HG03103 (cell line): ENCODE data around the gene APOM.

Experiments
- ATAC-seq: cut with Tn5 transposase; IDR thresholded peaks from one replicate; pipeline ENCODE4 v1.9.1; 2021; ENCODE audit warnings: low read depth; ENCODE audit not compliant: unreplicated experiment

The APOM gene

GRCh38 chr6:31655349-31656237, at the start of gene APOM:
Gene APOM, plus strand, starts transcription at chr6:31655894. Its CDS starts 73 bp downstream, at chr6:31655967.
- no peak for ATAC-seq

- no peak for ATAC-seq
Measured at GRCh38 chr6:31607317-31607716, 48.4 kb upstream of the APOM start.

- no peak for ATAC-seq
Measured at GRCh38 chr6:31609519-31610406, 45.9 kb upstream of the APOM start.

GRCh38 chr6:31610968-31611367, 44.7 kb upstream of the APOM start:
- no peak for ATAC-seq

- no peak for ATAC-seq
Measured at GRCh38 chr6:31614075-31614619, 41.5 kb upstream of the APOM start.

GRCh38 chr6:31614684-31615578, 40.8 kb upstream of the APOM start, which contains the start of gene AIF1:
Gene AIF1, plus strand, starts transcription at chr6:31615234. Its CDS starts 96 bp downstream, at chr6:31615330.
- no peak for ATAC-seq

DNA sequence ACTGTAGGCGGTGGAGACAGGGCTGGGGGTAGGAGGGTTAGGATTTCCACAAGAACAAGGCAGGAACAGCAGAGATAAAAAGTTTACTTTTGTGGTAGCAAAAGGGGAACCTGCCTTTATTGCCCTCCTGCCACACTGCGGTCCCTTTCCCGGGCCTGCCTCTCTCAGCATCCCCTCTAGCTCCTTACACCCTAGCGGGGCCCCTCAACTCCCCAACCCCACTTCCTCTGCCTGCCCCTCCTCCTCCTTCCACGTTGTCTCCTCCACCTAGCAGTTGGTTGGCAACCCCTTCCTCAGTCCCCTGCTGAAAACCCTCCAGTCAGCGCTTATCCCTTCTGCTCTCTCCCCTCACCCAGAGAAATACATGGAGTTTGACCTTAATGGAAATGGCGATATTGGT, 39.9 kb upstream of the APOM start:
- ATAC-seq, result no peak

DNA sequence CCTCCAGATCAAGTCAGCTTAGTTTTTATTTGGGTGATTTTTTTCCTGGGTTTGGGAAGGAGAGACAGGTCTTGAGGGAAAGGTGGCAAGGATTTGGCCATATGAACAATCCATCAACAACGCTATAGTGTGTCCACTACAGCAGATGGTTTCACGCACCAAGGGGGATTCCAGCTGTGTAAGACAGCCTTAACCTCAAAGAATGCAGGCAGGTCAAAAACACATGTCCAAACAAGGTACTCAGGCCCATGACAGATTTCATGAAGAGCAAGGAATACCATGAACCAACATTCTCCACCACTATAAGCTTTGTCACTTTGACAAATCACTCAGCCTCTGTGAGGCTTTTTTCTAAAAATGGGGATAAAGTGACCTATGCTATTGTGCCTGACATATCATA, 38.7 kb upstream of the APOM start:
- ATAC-seq, result no peak

- ATAC-seq, result peak; percentile 66
Measured at GRCh38 chr6:31619805-31620585, 35.7 kb upstream of the APOM start.

DNA sequence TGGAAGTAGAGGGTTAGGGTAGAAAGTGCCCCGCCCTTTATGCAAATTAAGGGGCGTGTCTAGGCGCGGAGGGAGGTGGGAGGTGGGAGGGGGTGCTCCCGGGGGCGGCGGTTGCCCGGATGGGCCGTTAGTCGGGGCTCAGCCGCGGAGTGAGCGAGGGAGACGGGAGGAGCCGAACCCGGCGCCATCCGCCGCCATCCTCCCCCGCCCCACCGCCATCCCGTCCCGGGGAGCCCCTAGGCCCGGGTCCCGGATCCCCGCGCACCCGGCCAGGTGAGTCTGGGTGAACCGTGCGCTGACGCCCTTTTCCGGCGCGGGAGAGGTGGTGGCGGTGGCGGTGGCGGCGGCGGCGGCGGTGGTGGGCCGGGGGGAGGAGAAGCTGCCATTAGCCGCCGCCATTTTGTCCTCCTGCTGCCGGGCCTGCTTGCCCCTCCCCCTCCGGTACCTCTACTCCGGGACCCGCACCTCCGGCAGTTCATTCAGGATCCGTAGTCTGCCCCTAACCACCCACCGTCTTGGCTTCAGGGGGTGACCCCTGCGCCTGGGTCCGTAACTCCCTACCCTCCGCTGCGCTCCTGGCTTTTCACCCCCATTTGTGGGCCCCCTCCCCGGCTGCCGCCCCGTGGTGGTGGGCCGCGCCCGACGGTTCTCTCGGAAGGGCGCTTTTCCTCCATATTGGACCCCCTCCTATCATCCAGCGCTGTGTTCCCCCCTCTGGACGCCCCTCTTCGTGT, 34.9 kb upstream of the APOM start, which contains the start of gene PRRC2A:
Gene PRRC2A, plus strand, starts transcription at position 130 of the 734 bp plus-strand sequence. CDS start 2,075 bp downstream, outside the sequence.
- peak; percentile 38 for ATAC-seq

GRCh38 chr6:31621320-31621939, 34.3 kb upstream of the APOM start:
- no peak for ATAC-seq

GRCh38 chr6:31621991-31622390, 33.7 kb upstream of the APOM start:
- no peak for ATAC-seq

DNA sequence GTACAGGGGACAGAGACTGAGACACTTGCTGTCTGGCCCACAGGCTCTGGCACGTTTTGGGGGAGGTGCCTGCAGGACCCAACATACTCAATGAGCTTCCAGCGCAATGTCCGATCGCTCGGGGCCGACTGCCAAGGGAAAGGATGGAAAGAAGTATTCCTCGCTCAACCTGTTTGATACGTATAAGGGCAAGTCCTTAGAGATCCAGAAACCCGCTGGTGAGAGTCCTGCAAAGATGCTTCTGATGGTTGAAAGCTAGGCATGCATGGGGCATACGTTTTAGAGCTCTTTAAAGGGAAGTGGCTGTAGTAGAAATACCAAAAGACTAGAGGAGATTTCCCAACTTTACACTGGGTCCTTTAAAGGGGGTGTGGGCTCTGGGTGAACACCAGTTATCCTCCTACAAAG, 33.0 kb upstream of the APOM start:
- ATAC-seq, result no peak

- ATAC-seq, result no peak
Measured at GRCh38 chr6:31624070-31624469, 31.6 kb upstream of the APOM start.

GRCh38 chr6:31626952-31627351, 28.7 kb upstream of the APOM start:
- no peak for ATAC-seq

GRCh38 chr6:31627690-31628287, 27.9 kb upstream of the APOM start:
- ATAC-seq, result no peak

GRCh38 chr6:31629014-31629413, 26.7 kb upstream of the APOM start:
- no peak for ATAC-seq
